ENCODE data around the gene PLXNA4.

GRCh38 chr7:132580717-132581285, 4.5 kb upstream of the PLXNA4 start:
- TF ChIP-seq, protein P1, sequence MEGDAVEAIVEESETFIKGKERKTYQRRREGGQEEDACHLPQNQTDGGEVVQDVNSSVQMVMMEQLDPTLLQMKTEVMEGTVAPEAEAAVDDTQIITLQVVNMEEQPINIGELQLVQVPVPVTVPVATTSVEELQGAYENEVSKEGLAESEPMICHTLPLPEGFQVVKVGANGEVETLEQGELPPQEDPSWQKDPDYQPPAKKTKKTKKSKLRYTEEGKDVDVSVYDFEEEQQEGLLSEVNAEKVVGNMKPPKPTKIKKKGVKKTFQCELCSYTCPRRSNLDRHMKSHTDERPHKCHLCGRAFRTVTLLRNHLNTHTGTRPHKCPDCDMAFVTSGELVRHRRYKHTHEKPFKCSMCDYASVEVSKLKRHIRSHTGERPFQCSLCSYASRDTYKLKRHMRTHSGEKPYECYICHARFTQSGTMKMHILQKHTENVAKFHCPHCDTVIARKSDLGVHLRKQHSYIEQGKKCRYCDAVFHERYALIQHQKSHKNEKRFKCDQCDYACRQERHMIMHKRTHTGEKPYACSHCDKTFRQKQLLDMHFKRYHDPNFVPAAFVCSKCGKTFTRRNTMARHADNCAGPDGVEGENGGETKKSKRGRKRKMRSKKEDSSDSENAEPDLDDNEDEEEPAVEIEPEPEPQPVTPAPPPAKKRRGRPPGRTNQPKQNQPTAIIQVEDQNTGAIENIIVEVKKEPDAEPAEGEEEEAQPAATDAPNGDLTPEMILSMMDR (conservative IDR thresholded peaks at IDR 0.05), result peak; percentile 86
- no peak for TF ChIP-seq EZH2 (IDR thresholded peaks at IDR 0.05; ENCODE audit: low read depth)

Measured in PC-9 (cell line).